ENCODE results near the gene DHX36.

The DHX36 gene

DNA sequence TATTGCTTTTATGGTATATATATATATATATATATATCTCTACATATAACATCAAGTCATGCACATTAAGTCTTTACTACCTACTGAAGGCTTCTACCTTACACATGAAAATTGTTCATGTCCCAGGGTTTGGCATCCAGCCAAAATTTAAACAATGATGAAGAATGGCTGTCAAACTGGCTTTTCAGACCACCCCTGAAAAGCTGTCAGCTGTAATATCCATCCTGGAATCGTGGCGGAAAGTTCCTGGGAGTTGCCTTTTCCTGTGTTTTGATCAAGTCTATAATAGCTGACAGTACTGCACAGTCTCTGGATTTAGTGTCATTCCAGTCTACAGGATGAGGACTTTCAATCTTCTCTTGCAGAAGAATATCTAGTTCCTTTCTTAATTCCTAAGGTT lies 48.3 kb downstream of the DHX36 start:
- DNase-seq = no peak

DNA sequence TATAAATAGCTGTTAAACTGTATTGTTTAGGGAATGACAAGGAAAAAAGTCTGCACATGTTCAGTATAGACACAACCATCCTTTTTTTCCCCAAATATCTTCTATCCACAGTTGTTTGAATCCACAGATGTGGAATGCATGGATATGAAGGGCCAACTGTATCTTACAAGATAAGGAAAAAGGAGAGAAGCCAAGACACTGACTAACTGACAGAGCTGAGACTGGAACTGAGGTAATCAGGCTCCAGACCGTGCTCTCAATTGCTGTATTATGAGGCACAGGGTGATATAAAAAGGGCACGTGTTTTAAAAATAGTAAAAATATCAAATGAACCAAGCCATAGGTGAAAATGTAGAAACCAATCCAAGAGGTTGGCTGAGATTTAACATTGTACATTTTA lies 49.0 kb downstream of the DHX36 start:
- DNase-seq = no peak

DNA sequence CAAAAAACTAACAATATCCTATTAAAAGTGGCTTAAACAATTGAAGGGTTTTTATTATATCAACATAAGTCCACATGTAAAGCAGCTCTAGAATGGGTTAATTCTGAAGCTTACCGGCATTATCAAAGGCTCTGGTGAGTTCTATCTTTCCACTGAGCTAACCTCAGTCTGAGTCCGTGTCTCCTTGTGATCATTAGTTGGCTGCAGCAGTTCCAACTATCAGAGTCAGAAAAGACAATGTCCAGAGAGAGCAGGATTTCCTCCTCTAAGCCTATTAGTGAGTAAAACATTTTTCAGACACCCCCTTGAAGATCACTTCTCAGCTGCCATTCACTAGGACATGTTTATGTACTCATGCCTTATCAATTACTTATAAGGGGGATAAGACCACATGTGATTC lies 49.9 kb downstream of the DHX36 start:
- DNase-seq = no peak

DNA sequence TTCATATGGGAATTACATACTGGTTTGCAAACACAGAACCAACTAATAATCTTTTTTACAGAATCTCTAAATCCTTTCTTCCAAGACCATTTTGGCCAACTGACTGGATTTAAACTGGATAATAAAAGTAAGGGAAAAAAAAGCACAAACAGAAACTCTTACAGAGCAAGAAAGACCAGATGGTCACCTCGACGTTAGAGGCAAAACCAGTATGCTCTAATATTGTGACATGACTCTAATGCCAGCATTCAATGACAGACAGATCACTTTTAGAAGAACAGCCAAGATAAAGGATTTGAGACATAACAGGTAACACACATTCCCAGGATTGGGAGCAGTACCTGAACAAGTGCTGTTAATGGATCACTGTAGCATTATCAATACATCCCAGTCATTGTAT lies 50.9 kb downstream of the DHX36 start:
- DNase-seq = no peak

DNA sequence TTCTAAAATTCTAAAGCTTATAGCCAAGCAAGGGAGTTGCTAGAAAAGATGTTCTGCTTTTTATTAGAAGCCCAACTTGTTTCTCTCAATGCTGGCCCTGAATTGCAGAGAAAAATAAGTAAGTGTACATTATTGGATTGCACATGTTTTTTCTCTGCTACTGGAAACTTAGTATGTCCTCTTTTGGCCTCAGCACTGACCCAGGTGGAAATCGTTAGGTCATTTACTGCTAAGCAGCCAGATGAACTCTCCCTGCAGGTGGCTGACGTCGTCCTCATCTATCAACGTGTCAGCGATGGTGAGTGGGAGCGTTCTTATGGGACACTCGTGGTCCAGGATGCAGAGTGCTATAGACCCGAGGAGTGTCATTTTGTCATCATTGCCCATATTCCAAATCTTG lies 69.8 kb downstream of the DHX36 start:
- no peak for DNase-seq

DNA sequence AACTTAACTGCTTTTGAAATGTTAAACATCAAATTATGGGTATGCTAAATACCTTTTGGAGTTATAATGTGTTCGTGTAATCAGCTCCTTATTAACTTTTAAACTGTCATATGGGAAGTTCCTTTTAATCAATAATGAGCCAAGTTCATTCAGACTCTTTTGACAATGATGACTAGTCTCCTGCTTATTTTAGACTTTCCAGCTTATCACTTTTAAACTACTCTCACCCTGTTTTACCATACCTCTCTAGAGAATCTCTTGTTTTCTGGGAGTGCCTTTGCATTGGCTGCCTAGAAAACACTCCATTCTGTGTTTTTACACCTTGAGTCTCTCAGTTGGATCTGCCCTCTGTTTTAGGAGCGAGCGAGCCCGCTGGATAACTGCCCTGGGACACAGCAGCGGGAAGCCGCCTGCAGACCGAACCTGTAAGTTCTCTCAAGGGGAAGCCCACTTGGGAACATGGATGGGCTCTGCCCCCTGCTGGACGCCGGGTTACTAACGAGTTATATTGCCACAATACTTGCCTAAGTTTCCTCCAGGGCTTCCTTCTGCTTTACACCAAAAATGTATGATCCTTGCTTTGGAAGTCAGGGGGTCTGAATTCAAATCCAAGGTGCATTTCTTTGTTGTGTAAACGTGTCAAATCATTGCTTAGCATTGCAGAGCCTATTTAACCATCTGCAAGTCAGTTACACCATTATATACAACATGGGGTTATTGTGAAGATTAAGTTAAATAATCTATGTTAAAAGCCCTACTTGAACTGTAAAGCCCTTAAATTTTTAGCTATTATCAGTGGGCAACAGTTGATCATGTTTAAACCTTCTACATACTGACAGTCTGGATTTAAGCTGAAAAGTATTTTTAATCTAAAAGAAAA lies 71.3 kb downstream of the DHX36 start:
- peak; percentile 67 for DNase-seq

DNA sequence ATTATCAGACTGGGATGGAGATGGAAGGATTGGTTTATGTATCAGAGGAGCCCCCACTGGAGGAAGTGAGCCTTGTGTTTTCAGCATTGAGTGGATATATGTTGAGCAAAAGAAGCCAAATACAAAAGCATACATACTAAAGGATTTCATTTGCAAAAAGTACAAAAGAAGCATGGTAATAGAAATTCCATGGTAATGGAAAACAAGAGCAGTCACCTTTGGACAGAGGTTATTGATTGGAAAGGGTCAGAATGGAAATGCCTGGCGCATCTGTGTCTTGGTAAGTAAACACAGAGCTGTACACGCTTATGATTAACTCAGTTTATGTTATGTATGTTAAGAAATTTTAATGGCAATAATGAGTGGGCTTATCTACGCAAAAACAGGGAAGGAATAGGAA lies 72.7 kb downstream of the DHX36 start:
- DNase-seq = no peak

DNA sequence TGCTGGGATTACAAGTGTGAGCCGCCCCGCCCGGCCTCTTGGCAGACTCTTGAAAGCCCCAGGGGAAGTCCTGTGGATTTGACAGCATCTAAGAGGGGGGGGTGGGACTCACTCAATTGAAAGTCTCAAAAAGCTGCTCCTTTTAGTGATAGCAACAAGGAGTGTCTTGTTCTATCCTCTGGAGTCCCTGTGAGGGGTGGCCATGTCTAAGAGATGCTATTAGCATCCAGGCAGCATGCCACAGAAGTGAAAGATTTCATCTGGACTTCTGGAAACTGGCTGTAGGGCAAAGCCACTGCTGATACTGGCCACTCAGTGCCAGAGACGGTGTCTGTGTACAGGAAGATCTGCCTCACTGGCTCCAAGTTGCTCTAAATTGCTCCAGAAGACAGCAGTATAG lies 74.0 kb downstream of the DHX36 start:
- no peak for DNase-seq

DNA sequence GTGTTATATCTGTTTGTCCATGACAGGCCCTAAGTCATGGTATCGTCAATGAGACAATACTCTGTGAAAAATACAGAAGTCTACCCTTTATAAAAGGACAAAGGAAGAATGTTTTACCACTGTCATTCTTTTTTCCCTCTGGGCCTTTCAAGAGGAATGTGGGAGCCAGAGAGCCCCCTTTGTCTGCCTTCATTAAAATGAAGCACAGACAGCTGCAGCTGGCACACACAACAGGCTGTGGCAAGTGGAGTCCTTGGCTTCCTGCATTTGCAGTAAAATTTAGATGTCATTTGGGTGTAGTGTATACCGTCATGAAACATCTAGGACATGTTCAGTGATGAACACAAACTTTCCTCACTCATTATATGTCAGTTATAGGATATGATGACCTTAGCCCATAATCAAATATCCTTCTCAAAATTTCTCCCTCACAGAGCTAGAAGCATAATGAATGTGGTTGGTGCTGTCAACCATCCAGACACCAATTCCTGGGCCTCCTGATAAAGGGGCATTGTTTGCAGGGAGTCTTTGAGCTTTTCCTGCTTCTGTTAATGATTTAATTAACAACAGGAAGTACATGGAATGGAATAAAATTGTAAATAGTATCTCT lies 76.4 kb downstream of the DHX36 start:
- DNase-seq = no peak

DNA sequence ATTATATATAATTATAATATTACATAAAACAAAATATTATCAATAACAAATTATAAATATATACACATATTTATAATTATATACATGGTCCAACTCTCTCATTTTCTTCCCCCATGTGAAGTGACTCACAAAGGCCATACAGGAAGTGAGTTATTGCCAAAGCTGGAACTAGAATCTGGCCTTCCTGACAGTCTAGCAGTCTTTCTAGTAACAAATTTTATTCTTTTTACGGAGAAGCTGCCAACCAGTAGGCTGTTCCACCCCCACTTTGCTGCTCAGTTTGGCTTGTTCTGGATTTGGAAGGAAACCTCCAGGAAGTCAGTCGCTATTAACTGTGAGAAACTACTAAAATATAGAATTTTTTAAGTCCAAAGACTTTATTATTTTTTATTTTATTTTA lies 79.6 kb downstream of the DHX36 start:
- DNase-seq = no peak

DNA sequence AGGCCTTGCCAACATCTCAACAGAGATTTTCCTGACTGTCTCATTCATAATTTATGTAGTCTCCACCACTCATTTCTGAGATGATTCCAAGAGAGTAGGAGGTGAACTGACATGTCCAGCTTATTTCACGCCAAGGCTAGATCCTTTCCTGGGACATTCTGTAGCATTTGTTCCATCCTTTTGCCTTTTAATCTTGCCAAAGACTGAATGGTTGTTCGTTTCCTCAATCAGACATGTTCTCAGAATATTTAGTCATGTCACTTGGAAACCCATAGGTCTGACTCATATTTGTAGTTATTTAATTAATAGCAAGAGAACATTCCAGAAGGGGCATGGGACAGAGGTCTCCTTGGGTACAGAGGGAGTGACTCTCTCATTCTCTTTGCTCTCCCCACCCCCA lies 80.9 kb downstream of the DHX36 start:
- DNase-seq = no peak

DNA sequence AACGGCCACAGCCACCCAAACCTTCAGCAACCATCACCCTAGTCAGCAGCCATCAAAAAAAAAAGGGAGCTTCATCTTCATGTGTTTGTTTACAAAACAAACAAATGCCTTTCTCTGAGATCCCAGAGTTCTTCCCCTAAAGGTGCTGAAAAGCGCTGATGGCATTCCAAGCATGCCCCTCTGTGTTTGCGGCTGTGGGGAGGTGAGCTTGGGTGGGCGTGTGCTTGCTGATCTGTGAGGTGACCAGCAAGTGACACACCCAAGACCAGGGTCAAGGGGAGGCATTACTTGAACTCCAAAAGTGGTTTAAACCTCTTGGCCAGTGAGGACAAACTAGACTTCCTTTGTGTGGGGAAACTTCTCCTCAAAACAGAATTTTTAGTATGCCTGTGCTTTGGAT lies 81.5 kb downstream of the DHX36 start:
- no peak for DNase-seq

DNA sequence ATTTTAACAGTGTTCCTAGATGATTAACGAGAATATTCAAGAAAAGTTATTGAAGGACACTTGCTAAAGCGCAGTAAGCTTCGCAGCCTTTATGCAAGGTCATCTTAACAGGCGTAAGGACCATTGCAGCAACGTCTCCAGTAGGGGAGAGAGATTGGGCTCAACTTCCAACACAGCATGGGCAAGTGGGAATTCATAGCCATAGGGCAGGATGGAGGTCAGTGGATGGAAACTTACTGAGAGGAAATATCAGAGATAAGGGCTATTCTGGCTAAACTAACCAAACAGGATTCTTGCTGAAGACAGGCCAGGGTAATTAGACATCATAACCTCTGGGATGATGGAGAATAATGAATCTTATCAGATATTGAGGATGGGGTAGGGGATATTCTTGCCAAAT lies 82.8 kb downstream of the DHX36 start:
- no peak for DNase-seq

DNA sequence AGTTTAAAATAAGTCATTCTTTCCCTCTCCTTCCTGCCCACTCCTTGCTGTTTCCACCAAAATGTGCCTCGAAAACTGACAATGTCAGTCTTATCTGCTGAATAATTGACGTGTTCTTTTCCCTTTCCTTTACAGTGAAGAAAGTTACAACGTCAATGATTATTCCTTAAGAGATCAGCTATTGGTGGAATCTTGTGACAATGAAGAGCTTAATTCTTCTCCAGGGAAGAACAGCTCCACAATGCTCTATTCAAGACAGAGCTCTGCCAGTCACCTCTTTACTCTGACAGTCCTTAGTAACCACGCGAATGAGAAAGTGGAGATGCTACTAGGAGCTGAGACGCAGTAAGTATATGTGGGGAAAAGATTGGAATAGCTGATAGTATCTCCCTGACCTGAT lies 84.1 kb downstream of the DHX36 start:
- DNase-seq = no peak

DNA sequence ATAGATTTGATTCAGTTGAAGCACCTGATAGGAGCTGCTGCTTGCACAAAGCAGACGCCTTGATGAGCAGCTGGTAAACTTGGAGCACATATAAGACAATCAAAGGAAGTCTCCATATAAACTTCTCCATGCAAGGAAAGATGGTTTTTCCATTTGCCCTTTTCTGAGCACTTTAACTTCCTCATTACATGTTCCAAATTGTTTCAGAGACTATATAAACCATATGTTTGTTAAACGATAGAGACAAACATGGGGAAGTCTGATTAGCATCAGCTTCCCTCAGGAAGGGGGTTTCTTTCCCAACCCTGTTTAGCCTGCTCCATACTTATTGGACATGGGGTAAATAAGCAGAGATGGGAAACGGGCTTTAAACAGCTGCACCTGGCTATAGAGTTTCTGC lies 88.0 kb downstream of the DHX36 start:
- no peak for DNase-seq

DNA sequence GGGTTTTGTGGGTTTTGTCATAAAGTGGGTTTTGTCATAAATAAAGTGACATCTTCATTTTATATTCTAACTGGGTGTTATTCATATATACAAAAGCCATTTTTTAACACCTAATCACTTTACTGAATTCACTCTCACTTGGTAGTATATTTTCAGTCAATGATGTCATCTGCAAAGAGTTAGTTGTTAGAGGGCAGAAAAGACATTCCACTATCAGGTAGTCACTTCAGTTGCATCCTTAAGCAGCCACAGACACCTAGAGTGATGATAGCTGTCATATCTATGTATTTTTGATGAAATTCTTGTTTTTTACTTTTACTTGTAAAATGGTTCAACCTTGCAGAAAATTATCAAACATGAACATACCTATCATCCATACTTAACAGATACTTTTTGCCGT lies 89.0 kb downstream of the DHX36 start:
- no peak for DNase-seq

DNA sequence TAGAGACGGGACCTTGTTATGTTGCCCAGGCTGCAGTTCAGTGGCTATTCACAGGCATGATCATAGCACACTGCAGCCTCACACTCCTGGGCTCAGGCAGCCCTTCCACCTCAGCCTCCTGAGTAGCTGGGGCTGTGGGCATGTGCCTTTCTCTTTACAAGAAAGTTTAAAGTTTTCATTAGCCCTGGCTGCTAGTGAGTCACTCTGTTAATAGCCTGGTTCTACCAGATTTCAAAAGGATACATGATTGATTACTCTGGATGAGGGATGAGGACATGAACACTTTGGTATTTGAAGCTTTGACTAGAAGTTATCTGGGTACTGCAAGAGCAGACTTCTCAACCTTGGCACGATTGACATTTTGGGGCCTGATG lies 95.1 kb downstream of the DHX36 start:
- DNase-seq = no peak

DNA sequence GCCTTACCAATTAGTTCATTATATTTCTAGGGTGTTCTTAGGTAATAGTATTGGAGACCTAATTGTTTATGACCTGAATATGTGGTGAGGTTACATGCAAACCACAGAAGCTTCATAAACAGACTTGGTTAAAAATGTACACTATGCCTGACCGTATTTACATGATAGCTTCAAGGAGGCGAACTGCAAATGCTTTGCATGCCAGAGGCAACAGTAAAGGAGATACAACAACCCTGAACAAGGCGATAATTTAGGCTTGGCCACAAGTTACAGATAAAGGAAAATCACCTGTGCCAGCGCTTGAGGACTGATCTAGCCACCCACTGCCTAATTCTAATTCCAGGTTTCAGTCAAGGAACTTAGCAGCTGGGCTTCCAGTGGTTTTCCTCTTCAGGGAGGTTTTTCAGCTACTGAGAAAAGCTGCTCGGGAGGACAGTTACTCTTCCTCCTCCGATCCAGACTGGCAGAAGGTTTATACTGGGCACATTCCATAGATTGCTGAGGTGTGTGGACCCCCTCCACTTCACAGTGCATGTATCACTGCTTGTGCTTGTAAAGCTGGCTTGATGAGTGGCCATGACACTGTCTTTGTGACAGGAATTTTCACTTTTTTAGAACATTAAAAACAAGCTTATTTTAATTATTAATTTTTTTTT lies 95.6 kb downstream of the DHX36 start:
- DNase-seq = no peak

DNA sequence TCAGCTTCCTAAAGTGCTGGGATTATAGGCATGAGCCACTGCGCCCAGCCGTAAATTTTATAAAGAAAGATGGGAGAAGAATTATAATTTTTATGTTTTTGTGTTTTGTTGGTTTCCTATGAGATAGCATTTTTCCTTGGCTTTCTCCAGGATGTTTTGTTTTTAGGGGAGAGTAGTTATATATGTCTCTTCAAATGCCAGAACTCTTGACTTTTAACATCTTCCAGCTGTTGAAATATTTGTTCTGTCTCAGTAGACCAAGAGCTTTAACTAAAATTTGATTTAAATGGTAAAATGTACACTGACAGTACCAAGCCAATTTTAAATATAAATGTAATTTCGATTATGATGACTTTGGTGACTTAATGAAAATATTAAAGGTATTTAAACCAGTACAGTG lies 96.8 kb downstream of the DHX36 start:
- DNase-seq = no peak

DNA sequence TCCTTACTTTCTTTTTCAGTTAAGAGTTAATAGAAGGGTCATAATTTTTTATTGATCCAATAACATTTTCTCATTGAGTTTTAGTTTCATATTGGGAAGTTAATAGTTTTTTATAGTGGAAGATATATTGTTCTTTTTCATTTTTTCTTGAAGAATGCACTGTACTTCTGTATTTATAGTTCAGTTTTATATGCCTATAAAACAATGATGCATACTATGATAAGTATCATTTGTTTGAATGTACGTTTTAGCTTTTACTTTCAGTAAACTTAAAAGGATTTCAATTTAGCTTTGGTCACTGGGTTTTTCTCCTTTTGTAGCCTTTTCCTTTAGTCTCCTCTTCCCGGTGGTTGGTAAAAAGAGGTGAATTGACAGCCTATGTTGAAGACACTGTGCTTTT lies 98.8 kb downstream of the DHX36 start:
- DNase-seq = no peak

DNA sequence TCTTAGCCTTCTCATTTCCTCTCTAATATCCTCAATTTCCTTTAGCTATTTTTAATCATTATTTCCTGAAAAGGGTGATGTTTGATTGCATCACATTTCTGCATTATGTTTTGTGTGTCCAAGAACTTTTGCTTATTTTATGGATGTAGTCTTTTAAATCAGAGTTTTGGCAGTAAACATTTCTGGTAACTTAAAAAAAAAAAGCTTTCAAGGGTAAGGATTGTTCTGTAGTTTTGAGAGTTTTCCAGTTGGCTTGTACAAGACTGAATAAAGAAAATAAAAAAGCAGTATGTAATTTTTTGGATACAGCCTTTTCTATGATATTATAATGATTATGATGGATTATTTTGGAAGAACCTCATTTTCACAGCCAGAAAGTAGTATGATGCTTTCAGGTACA lies 99.4 kb downstream of the DHX36 start:
- DNase-seq = no peak

DNA sequence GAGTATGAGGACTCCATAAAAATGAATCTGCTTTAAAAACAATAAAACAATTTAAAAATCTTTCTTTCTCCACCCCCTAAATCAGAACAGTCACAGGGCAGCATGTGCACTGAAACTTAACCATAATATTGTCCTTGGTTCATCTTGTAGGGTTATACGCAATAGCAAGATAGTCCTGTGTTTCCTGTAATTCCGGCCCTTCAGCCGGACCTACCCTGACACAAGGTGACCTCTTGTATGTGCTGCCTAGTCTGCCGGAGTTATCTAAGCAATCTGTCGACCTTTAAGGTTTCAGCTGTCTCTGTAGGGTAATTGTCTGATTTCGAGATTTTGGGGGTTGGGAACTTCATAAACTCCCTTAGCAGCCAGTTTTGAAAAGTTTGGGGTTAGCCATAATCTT lies 99.9 kb downstream of the DHX36 start:
- DNase-seq = no peak

DNA sequence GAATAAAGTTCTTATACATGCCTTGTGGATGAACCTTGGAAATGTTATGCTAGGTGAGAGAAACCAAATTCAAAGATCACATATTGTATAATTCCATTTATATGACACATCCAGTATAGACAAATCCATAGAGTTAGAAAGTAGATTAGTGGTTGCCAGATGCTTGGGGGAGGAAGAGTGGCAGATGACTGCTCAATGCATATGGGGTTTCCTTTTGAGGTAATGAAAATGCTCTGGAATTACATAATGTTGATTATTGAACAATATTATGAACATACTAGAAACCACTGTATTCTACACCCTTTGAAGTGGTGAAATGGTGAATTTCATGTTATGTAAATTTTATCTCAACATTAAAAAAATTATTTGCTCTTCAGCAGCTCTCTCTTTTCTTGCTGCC lies 100.8 kb downstream of the DHX36 start:
- no peak for DNase-seq

Measured in NCI-H2227 treated with DMSO at 0.1 percent for 48 hours (cell line).